HepG2 (cell line): Measurements from ENCODE around the gene ELMOD1. TPM values are rescaled to one million over a fixed set of nuclear protein-coding genes. Genes with fewer than 3 reads are reported as not detected.

Source experiments
- ATAC-seq: fragments of 200-7000 bp; cut with Tn5 transposase; 3 replicates; pipeline ENCODE4 v1.9.1; 2020; ENCODE audit warnings: mild to moderate bottlenecking, moderate library complexity
- BruUV-seq: library from RNA; stranded (reverse); fragments of 400-500 nt; replicated peaks from 2 replicates; lab custom pipeline; 2021; lab: Mats Ljungman, UMichigan
- CTCF ChIA-PET: fragments of 300-600 bp; formaldehyde crosslinking; extraction: SDS; loops from one replicate; lab custom pipeline; 2021; ENCODE audit warnings: low total read pairs, inconsistent platforms, low intra/inter-chr PET ratio; lab: Yijun Ruan, JAX
- POLR2A ChIA-PET: fragments of 350-600 bp; sonication (Branson Sonifier 250); formaldehyde crosslinking; loops from one replicate; lab custom pipeline; 2020; ENCODE audit warnings: antibody characterized with exemption, inconsistent platforms; lab: Yijun Ruan, JAX
- DNase-seq: peaks from one replicate; pipeline ENCODE4 v3.0.0-alpha.2; 2015; ENCODE audit warnings: low spot score
- FAIRE-seq: peaks from 3 replicates; lab custom pipeline; 2011; peaks lifted over from hg19 to GRCh38; lab: Jason Lieb, UNC
- H2AFZ ChIP-seq: one replicate; pipeline ENCODE4 v1.6.1; 2011; ENCODE audit warnings: low read length, inconsistent platforms
- H3K27ac ChIP-seq: fragments of 300-600 bp; 3 replicates; pipeline ENCODE4 v1.8.0; 2011; ENCODE audit warnings: mixed run types, mild to moderate bottlenecking, mixed read lengths, low read length, inconsistent platforms; ENCODE audit not compliant: insufficient read depth; ENCODE audit errors: extremely low read length
- H3K27me3 ChIP-seq, 2 experiments: fragments of 200-600 bp in 1 of 2; 2 replicates in 1 of 2; 3 replicates in 1 of 2; pipeline versions ENCODE4 v1.6.0 to v1.8.0; 2011; ENCODE audit warnings: low read length in 2 of 2, mild to moderate bottlenecking in 2 of 2, moderate library complexity in 2 of 2, inconsistent platforms in 1 of 2; ENCODE audit not compliant: insufficient read depth in 2 of 2, control insufficient read depth in 1 of 2
- H3K36me3 ChIP-seq, 2 experiments: fragments of 200-600 bp in 1 of 2; replicated peaks in 1 of 2; 2 replicates in 1 of 2; 3 replicates in 1 of 2; pipeline versions ENCODE4 v1.5.1 to v1.8.0; 2011; ENCODE audit warnings: low read length in 2 of 2, inconsistent platforms in 1 of 2; ENCODE audit not compliant: insufficient read depth in 2 of 2, control insufficient read depth in 1 of 2
- H3K4me1 ChIP-seq: 2 replicates; pipeline ENCODE4 v1.5.1; 2012; ENCODE audit warnings: low read length, inconsistent platforms; ENCODE audit not compliant: insufficient read depth
- H3K4me2 ChIP-seq: 2 replicates; pipeline ENCODE4 v1.6.0; 2011; ENCODE audit warnings: low read depth, low read length, inconsistent platforms
- H3K4me3 ChIP-seq, 3 experiments: fragments of 200-600 bp in 1 of 3; sonication (generic), shearing (Covaris generic) in 1 of 3; replicated peaks in 1 of 3; 2 replicates each; pipeline ENCODE4 v1.5.1; 2011 to 2016; ENCODE audit warnings: low read length in 3 of 3, inconsistent platforms in 2 of 3, low read depth in 2 of 3, mild to moderate bottlenecking in 2 of 3, control low read depth in 1 of 3, mixed read lengths in 1 of 3; ENCODE audit not compliant: insufficient read depth in 1 of 3
- H3K79me2 ChIP-seq: one replicate; pipeline ENCODE4 v1.6.1; 2011; ENCODE audit warnings: low read length, inconsistent platforms; ENCODE audit not compliant: insufficient read depth
- H3K9ac ChIP-seq: 2 replicates; pipeline ENCODE4 v1.6.0; 2011; ENCODE audit warnings: mild to moderate bottlenecking, low read depth, low read length, inconsistent platforms; ENCODE audit not compliant: insufficient read depth
- H3K9me3 ChIP-seq: 2 replicates; pipeline ENCODE4 v1.5.1; 2012; ENCODE audit warnings: mild to moderate bottlenecking, low read length
- H4K20me1 ChIP-seq: 2 replicates; pipeline ENCODE4 v1.6.0; 2011; ENCODE audit warnings: inconsistent platforms, mild to moderate bottlenecking, low read length, moderate library complexity; ENCODE audit not compliant: insufficient read depth
- CC2D1A ChIP-seq: sonication (generic); formaldehyde crosslinking; IDR thresholded peaks from 2 replicates; pipeline ENCODE4 v1.8.1; 2023; ENCODE audit warnings: mild to moderate bottlenecking, missing genetic modification reagents
- CEBPB ChIP-seq: IDR thresholded peaks from 2 replicates; pipeline ENCODE4 v1.6.1; 2011; ENCODE audit warnings: low read depth, low read length, improper control_type of control experiment, borderline replicate concordance
- EHMT2 ChIP-seq: fragments of 200-600 bp; sonication (generic); IDR thresholded peaks from 2 replicates; pipeline ENCODE4 v1.7.0; 2017; ENCODE audit warnings: antibody characterized with exemption, low read depth, low read length, borderline replicate concordance
- KLF13 ChIP-seq: sonication (generic); formaldehyde crosslinking; IDR thresholded peaks from 2 replicates; pipeline ENCODE4 v1.4.0; 2020; ENCODE audit warnings: mild to moderate bottlenecking, missing genetic modification reagents
- KLF15 ChIP-seq: sonication (generic); formaldehyde crosslinking; IDR thresholded peaks from 2 replicates; pipeline ENCODE4 v1.8.1; 2023; ENCODE audit warnings: borderline replicate concordance, mild to moderate bottlenecking, inconsistent platforms, missing genetic modification reagents, mixed read lengths
- NFATC3 ChIP-seq: sonication (generic); formaldehyde crosslinking; IDR thresholded peaks from 2 replicates; pipeline ENCODE4 v1.5.1; 2020; ENCODE audit warnings: mild to moderate bottlenecking, missing genetic modification reagents
- RFXANK ChIP-seq: IDR thresholded peaks from 2 replicates; pipeline ENCODE4 v1.6.1; 2016
- YY1 ChIP-seq: IDR thresholded peaks from 2 replicates; pipeline ENCODE4 v1.6.1; 2011; ENCODE audit warnings: low read length, low read depth, moderate library complexity, mild to moderate bottlenecking; ENCODE audit not compliant: insufficient read depth, insufficient replicate concordance
- ZNF354B ChIP-seq: sonication (generic); formaldehyde crosslinking; IDR thresholded peaks from 2 replicates; pipeline ENCODE4 v1.8.0; 2022; ENCODE audit warnings: mild to moderate bottlenecking, missing genetic modification reagents
- ZNF773 ChIP-seq: sonication (generic); formaldehyde crosslinking; IDR thresholded peaks from 2 replicates; pipeline ENCODE4 v1.4.0; 2020; ENCODE audit warnings: missing genetic modification reagents, borderline replicate concordance
- WGBS: methylation state at CpG from one replicate; pipeline ENCODE4 v1.1.6; 2017; ENCODE audit warnings: low lambda C conversion rate; 5-methylcytosine and 5-hydroxymethylcytosine counted together
- in situ Hi-C: cut with HindIII; loops from 2 replicates; pipeline ENCODE4 v1.10.0; 2017; ENCODE audit warnings: low pct_unique_long_range_greater_than_20kb; ENCODE audit not compliant: extremely low pct_ligation_motif_present
- intact Hi-C: fragments of 100-400 bp; cut with micrococcal nuclease; formaldehyde crosslinking; loops from one replicate; pipeline ENCODE4 v1.10.0; 2022; ENCODE audit not compliant: unreplicated experiment
- polyA plus RNA-seq, 8 experiments: library from polyadenylated mRNA; depleted of rRNA in 3 of 8; stranded (reverse) in 7 of 8; unstranded in 1 of 8; fragments of >200 nt; fragmentation: Illumina TruSeq in 4 of 8; extraction: Trizol in 4 of 8; gene quantifications; 2 replicates each; pipeline versions ENCODE4 v1.2.1 to v1.2.3, GENCODE V29; 2011 to 2016; ENCODE audit warnings: low read depth in 4 of 8, missing spikeins in 1 of 8, mixed read lengths in 1 of 8; ENCODE audit not compliant: insufficient read depth in 1 of 8
- total RNA-seq, 5 experiments: library from RNA; depleted of rRNA; stranded (reverse); fragments of >200 nt; fragmentation: Illumina TruSeq; extraction: Trizol; gene quantifications; 2 replicates each; pipeline ENCODE4 v1.2.3, GENCODE V29; 2016; ENCODE audit warnings: low read depth in 1 of 5
- TF ChIP-seq, protein P1 (sequence below), 2 experiments: sonication (generic) in 1 of 2; formaldehyde crosslinking in 1 of 2; IDR thresholded peaks; 2 replicates each; pipeline versions ENCODE4 v1.4.0 to v1.6.1; 2018 to 2020; ENCODE audit warnings: missing genetic modification reagents in 2 of 2, borderline replicate concordance in 1 of 2, low read depth in 1 of 2, mild to moderate bottlenecking in 1 of 2, missing biosample characterization in 1 of 2
- TF ChIP-seq, protein P2 (sequence below): IDR thresholded peaks from 2 replicates; pipeline ENCODE4 v1.6.1; 2016
- TF ChIP-seq, protein P3 (sequence below): sonication (generic); formaldehyde crosslinking; IDR thresholded peaks from 2 replicates; pipeline ENCODE4 v1.9.0; 2022; ENCODE audit warnings: low read depth, missing genetic modification reagents

Gene ELMOD1
- total and polyA plus RNA-seq, 2 of the 13 experiments (the other 11 are each of a cell fraction or from before 2014, with no cell fraction given) = not detected

DNA sequence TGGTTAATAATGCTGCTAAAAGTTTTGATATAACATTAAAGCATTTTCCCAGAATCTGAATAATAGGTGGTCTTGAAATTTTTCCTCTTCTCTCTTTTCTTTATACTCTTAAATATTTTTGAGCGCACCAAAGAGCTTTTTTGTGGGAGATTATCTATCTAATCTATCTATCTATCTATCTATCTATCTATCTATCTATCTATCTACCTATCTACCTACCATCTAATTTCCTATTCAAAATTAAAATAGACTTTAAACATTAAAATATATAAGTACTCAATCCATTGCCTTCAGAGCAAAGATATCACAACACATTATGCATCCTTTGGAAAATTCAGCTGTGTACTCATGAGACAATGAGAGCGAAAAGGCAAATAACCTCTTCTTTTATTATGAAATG is 55.8 kb downstream of the ELMOD1 start:
- Histone ChIP-seq H3K9ac (no peak overlapping the region), H3K79me2 (no peaks in the 10 kb centered on the region), H3K4me3 (no peak overlapping the region), H4K20me1 (no peaks in the 10 kb centered on the region), H2AFZ (no peak overlapping the region), H3K36me3 (no peaks in the 10 kb centered on the region), H3K9me3 (no peaks in the 10 kb centered on the region), H3K27ac (no peak overlapping the region), H3K4me2 (no peak overlapping the region), H3K27me3 (no peaks in the 10 kb centered on the region), H3K4me1 (no peaks in the 10 kb centered on the region)
- TF ChIP-seq CEBPB (no peak), CC2D1A (CRISPR knock-in tag) (no peak), RFXANK (CRISPR knock-in tag) (no peak), EHMT2 (no peak), KLF15 (no peak), ZNF773 (CRISPR knock-in tag) (no peak), NFATC3 (no peak), ZNF354B (CRISPR knock-in tag) (no peak), KLF13 (CRISPR knock-in tag) (no peak), YY1 (no peak)
- TF ChIP-seq, protein P1, sequence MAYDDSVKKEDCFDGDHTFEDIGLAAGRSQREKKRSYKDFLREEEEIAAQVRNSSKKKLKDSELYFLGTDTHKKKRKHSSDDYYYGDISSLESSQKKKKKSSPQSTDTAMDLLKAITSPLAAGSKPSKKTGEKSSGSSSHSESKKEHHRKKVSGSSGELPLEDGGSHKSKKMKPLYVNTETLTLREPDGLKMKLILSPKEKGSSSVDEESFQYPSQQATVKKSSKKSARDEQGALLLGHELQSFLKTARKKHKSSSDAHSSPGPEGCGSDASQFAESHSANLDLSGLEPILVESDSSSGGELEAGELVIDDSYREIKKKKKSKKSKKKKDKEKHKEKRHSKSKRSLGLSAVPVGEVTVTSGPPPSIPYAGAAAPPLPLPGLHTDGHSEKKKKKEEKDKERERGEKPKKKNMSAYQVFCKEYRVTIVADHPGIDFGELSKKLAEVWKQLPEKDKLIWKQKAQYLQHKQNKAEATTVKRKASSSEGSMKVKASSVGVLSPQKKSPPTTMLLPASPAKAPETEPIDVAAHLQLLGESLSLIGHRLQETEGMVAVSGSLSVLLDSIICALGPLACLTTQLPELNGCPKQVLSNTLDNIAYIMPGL (CRISPR knock-in tag; IDR thresholded peaks at IDR 0.05; ENCODE audit: borderline replicate concordance in 1 of 2, low read depth in 1 of 2) = no peak
- TF ChIP-seq, protein P2, sequence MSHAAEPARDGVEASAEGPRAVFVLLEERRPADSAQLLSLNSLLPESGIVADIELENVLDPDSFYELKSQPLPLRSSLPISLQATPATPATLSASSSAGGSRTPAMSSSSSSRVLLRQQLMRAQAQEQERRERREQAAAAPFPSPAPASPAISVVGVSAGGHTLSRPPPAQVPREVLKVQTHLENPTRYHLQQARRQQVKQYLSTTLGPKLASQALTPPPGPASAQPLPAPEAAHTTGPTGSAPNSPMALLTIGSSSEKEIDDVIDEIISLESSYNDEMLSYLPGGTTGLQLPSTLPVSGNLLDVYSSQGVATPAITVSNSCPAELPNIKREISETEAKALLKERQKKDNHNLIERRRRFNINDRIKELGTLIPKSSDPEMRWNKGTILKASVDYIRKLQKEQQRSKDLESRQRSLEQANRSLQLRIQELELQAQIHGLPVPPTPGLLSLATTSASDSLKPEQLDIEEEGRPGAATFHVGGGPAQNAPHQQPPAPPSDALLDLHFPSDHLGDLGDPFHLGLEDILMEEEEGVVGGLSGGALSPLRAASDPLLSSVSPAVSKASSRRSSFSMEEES = no peak
- TF ChIP-seq, protein P3, sequence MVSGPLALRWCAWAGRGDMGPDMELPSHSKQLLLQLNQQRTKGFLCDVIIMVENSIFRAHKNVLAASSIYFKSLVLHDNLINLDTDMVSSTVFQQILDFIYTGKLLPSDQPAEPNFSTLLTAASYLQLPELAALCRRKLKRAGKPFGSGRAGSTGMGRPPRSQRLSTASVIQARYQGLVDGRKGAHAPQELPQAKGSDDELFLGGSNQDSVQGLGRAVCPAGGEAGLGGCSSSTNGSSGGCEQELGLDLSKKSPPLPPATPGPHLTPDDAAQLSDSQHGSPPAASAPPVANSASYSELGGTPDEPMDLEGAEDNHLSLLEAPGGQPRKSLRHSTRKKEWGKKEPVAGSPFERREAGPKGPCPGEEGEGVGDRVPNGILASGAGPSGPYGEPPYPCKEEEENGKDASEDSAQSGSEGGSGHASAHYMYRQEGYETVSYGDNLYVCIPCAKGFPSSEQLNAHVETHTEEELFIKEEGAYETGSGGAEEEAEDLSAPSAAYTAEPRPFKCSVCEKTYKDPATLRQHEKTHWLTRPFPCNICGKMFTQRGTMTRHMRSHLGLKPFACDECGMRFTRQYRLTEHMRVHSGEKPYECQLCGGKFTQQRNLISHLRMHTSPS = no peak
- in situ Hi-C loops (no loop called here), intact Hi-C loops (no loop called here)
- WGBS = 28% methylated on average over 2 of the region's 2 CpGs
- ChIA-PET CTCF (no interaction called here), POLR2A (no interaction called here)
- ATAC-seq (no peak), DNase-seq (no peak), FAIRE-seq (no peak)
- no TSS peak for BruUV-seq
